GM12874 (cell line): ENCODE measurements around the gene PSMD6.

Experiments used
- CTCF ChIP-seq: IDR thresholded peaks from 2 replicates; pipeline ENCODE4 v1.5.1; 2011; ENCODE audit warnings: low read depth, mild to moderate bottlenecking, control low read depth, low read length, moderate library complexity; ENCODE audit not compliant: insufficient read depth

Gene PSMD6

GRCh38 chr3:64053581-64053980 lies 30.3 kb upstream of the PSMD6 start:
- TF ChIP-seq CTCF, result no peak

- no peak for TF ChIP-seq CTCF
Observed at GRCh38 chr3:64053117-64053516, 29.8 kb upstream of the PSMD6 start.

- TF ChIP-seq CTCF, result no peak
Observed at GRCh38 chr3:64049832-64050231, 26.5 kb upstream of the PSMD6 start.

GRCh38 chr3:64049136-64049535 lies 25.8 kb upstream of the PSMD6 start:
- no peak for TF ChIP-seq CTCF

- no peak for TF ChIP-seq CTCF
Observed at GRCh38 chr3:64048631-64049061, 25.4 kb upstream of the PSMD6 start.

GRCh38 chr3:64047787-64048186 lies 24.5 kb upstream of the PSMD6 start:
- TF ChIP-seq CTCF, result no peak

GRCh38 chr3:64046996-64047594 lies 23.8 kb upstream of the PSMD6 start:
- TF ChIP-seq CTCF, result no peak
